Skeletal muscle satellite cell (primary cell): ENCODE results near the gene FAM53A.

Experiments
- H3K27me3 ChIP-seq: 2 replicates; pipeline ENCODE4 v1.7.0; 2013; ENCODE audit warnings: low read length; ENCODE audit not compliant: control insufficient read depth, insufficient read depth
- H3K36me3 ChIP-seq: 2 replicates; pipeline ENCODE4 v1.7.0; 2013; ENCODE audit warnings: mild to moderate bottlenecking, control low read depth, low read length; ENCODE audit not compliant: insufficient read depth
- H3K4me1 ChIP-seq: 2 replicates; pipeline ENCODE4 v1.7.0; 2013; ENCODE audit warnings: low read length; ENCODE audit not compliant: control insufficient read depth, insufficient read depth
- H3K4me2 ChIP-seq: 2 replicates; pipeline ENCODE4 v1.7.0; 2013; ENCODE audit warnings: mild to moderate bottlenecking, low read length
- H3K4me3 ChIP-seq: 2 replicates; pipeline ENCODE4 v1.7.0; 2013; ENCODE audit warnings: low read length
- H3K9ac ChIP-seq: 2 replicates; pipeline ENCODE4 v1.7.0; 2013; ENCODE audit warnings: mild to moderate bottlenecking, low read depth, low read length, moderate library complexity
- H3K9me3 ChIP-seq: replicated peaks from 2 replicates; pipeline ENCODE4 v1.7.0; 2013; ENCODE audit warnings: mild to moderate bottlenecking, control low read depth, low read length

Gene FAM53A

GRCh38 chr4:1622956-1623355 is 61.2 kb downstream of the FAM53A start:
- H3K4me2 ChIP-seq, result no peak overlapping the region
- H3K4me3 ChIP-seq, result no peak overlapping the region
- no peaks in the 10 kb centered on the region for H3K27me3 ChIP-seq
- H3K4me1 ChIP-seq, result no peaks in the 10 kb centered on the region
- no peaks in the 10 kb centered on the region for H3K36me3 ChIP-seq
- H3K9ac ChIP-seq, result no peak overlapping the region
- no peaks in the 10 kb centered on the region for H3K9me3 ChIP-seq

DNA sequence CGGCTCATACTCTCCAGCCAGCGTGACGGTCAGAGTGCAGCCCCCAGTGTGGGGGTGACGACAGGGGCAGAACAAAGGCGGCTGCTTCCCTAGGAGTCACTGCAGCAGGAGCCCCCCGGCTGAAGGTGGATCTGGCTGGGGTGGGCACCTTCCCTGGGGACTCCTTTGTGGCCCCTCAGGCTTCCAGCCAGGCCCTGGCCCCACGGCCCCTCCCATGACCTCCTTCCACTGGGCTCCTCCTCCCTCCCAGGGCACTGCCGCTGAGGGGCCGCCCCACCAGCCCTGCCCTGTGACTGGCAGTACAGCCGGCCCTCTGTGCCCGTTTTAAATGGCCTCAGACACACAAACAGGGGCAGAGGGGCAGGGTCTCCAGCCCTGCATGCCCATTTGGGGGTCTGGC is 61.9 kb downstream of the FAM53A start:
- Histone ChIP-seq H3K4me1 (no peaks in the 10 kb centered on the region), H3K36me3 (no peaks in the 10 kb centered on the region), H3K9ac (no peak overlapping the region), H3K4me3 (no peak overlapping the region), H3K27me3 (peaks cover 6% of the 10 kb centered on the region), H3K4me2 (no peak overlapping the region), H3K9me3 (no peaks in the 10 kb centered on the region)

DNA sequence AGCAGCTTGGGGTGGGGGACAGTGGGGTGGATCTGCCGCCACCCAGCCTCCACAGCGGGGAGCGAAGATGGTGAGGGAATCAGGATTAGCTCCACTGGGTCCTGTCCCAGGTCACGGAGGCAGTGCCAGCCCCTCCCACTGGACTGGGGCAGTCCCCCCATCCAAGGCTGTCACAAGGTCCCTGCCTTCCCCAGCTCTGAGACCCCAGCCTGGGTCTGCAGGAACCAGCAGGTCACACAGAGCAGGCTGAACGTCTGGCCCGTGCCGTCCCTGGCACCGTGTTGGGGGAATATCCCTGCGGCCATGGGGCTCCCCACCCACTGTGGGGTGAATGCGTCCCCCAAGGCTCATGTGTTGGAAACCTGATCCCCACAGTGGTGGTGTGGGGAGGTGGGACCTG is 62.6 kb downstream of the FAM53A start:
- Histone ChIP-seq H3K9me3 (no peaks in the 10 kb centered on the region), H3K4me3 (no peak overlapping the region), H3K27me3 (peaks cover 12% of the 10 kb centered on the region), H3K9ac (no peak overlapping the region), H3K36me3 (no peaks in the 10 kb centered on the region), H3K4me1 (no peaks in the 10 kb centered on the region), H3K4me2 (no peak overlapping the region)

DNA sequence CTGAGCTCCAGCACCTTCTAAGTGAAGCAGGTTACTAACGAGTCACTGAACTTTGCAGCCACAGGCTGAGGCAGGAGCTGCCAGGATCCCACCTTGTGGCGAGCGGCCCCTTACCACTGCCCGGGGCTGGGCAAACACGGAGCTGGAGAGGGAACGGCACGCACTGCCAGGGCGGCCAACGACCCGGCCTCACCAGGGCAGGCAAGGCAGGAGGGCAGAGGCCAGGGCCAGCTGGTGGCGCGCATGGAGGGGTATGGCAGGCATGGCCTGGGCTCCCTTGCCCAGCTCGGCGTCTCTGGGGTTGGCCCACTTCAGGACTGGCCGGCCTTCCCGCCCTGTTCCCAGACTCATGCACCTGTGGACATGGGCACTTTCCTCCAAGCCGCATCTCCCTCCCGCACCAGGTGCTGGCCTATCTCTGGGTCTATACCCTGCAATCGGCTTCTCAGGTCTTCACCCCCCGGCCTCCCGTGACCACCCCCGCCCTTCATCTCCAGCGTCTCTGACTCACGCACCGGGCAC is 64.9 kb downstream of the FAM53A start:
- H3K4me1 ChIP-seq, result no peaks in the 10 kb centered on the region
- H3K9ac ChIP-seq, result no peak overlapping the region
- H3K9me3 ChIP-seq, result no peaks in the 10 kb centered on the region
- no peak overlapping the region for H3K4me3 ChIP-seq
- no peaks in the 10 kb centered on the region for H3K36me3 ChIP-seq
- H3K27me3 ChIP-seq, result peaks cover 22% of the 10 kb centered on the region
- H3K4me2 ChIP-seq, result no peak overlapping the region

DNA sequence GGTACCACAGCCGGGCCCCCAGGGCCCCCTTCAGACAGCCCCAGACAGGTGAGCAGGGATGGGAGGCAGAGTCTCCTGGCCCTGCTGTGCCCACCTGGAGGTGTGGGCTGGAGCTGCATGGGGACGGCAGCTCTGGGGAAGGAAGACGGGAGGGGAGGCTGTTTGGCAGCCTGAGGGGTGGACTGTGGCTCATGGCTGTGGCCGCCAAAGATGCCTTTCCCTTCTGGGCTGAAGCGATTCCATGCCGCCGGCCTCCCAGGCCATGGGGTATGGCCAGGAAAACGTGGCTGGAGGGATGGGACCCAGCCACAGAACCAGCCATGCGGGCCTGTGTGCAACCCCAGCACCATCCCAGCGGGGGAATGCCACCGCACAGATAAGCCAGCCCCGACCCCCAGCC is 65.7 kb downstream of the FAM53A start:
- H3K9ac ChIP-seq, result no peak overlapping the region
- H3K9me3 ChIP-seq, result no peaks in the 10 kb centered on the region
- no peaks in the 10 kb centered on the region for H3K36me3 ChIP-seq
- H3K4me1 ChIP-seq, result no peaks in the 10 kb centered on the region
- H3K4me3 ChIP-seq, result no peak overlapping the region
- H3K4me2 ChIP-seq, result no peak overlapping the region
- H3K27me3 ChIP-seq, result peaks cover 22% of the 10 kb centered on the region

DNA sequence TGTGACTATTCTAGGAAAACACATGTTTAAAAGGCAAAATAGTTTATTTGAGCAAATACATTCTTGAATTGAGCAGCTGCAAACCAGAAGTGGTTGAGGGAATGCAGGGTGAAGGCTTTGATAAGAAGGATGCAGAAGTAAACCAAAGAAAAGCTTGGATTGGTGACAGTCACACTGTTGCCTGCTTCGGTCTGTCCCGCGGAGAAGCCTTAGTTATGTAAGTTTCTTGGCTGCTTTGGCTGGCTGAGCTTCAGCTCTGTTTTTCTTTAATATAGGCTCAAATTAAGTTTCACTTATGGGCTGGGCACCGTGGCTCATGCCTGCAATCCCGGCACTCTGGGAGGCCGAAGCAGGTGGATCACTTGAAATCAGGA is 67.6 kb downstream of the FAM53A start:
- Histone ChIP-seq H3K4me2 (no peak overlapping the region), H3K4me1 (no peaks in the 10 kb centered on the region), H3K4me3 (no peak overlapping the region), H3K27me3 (peaks cover 22% of the 10 kb centered on the region), H3K9me3 (no peaks in the 10 kb centered on the region), H3K9ac (no peak overlapping the region), H3K36me3 (no peaks in the 10 kb centered on the region)

DNA sequence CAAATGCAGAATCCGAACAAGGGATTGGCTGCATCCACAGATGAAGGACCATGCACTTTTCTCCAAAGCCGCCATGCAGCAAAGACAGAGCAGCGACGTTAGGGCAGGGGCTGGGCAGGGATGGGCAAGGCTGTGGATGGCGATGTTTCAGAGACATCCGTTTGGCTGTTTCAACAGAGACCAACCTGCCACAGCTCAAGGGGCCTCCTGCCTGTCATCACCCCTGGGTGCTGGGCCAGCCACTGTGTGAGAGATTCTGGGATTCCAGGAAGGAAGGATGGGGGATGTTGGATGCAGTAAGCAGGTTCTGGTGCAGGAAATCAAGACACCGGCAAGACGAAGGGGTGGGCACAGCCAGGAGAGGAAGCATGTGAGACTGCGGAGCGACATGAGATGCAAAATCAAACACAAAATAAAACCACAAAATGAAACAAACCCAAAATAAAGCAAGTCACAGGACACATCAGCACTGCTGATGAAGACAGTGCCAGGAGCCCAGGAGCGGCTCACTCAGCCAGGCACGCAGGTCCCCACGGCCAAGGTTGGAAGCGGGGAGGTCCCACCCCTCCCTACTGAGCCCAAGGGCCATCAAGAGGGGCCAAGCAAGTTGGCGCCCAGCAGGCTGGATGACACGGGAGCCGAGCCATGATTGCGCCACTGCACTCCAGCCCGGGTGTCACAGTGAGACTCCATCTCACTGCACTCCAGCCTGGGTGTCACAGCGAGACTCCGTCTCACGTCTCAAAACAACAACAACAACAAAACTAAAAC is 68.1 kb downstream of the FAM53A start:
- Histone ChIP-seq H3K4me1 (no peaks in the 10 kb centered on the region), H3K9ac (no peak overlapping the region), H3K4me3 (no peak overlapping the region), H3K27me3 (peaks cover 22% of the 10 kb centered on the region), H3K36me3 (no peaks in the 10 kb centered on the region), H3K9me3 (no peaks in the 10 kb centered on the region), H3K4me2 (no peak overlapping the region)

DNA sequence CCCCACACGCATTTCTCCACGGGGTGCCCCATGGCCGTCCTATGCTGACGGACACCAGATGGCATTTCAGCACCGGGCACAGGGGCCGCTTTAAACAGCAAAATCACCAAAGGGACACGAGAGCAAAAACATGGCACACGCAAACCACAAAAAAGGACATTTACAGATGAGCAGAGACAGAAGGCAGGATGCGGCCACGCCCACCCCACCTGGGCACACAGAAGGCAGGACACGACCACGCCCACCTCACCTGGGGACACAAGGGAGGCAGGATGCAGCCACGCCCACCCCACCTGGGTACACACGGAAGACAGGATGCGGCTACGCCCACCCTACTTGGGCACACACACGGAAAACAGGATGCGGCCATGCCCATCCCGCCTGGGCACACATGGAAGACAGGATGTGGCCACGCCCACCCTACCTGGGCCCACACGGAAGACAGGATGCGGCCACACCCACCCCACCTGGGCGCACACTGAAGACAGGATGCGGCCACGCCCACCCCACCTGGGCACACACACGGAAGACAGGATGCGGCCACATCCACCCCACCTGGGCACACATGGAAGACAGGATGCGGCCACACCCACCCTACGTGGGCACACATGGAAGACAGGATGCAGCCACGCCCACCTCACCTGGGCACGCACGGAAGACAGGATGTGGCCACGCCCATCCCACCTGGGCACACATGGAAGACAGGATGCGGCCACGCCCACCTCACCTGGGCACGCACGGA is 69.1 kb downstream of the FAM53A start:
- Histone ChIP-seq H3K4me2 (no peak overlapping the region), H3K36me3 (no peaks in the 10 kb centered on the region), H3K27me3 (peaks cover 22% of the 10 kb centered on the region), H3K9me3 (no peaks in the 10 kb centered on the region), H3K4me3 (no peak overlapping the region), H3K9ac (no peak overlapping the region), H3K4me1 (no peaks in the 10 kb centered on the region)

DNA sequence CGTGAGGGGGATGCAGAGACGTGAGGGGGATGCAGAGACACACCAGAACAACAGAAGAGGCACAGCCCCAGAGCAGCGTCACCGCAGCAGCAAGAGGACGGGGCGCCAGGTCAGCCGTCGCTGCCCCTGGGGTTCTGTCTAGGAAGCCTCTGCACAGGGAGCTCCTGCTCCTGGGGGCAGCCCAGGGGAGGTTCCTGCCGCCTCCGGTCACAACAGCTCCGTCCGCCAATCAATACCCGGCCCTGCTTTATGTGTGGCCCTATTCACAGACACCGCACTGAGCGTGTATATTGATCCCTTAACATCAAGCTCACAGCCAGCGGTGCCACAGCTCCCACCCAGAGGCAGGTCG is 69.6 kb downstream of the FAM53A start:
- Histone ChIP-seq H3K27me3 (peaks cover 22% of the 10 kb centered on the region), H3K4me2 (no peak overlapping the region), H3K4me3 (no peak overlapping the region), H3K9ac (no peak overlapping the region), H3K9me3 (no peaks in the 10 kb centered on the region), H3K4me1 (no peaks in the 10 kb centered on the region), H3K36me3 (no peaks in the 10 kb centered on the region)

GRCh38 chr4:1614049-1614448 is 70.1 kb downstream of the FAM53A start:
- H3K27me3 ChIP-seq, result peaks cover 22% of the 10 kb centered on the region
- H3K4me2 ChIP-seq, result no peak overlapping the region
- no peak overlapping the region for H3K4me3 ChIP-seq
- H3K9me3 ChIP-seq, result no peaks in the 10 kb centered on the region
- H3K9ac ChIP-seq, result no peak overlapping the region
- no peaks in the 10 kb centered on the region for H3K36me3 ChIP-seq
- H3K4me1 ChIP-seq, result no peaks in the 10 kb centered on the region

GRCh38 chr4:1613099-1613495 is 71.0 kb downstream of the FAM53A start:
- Histone ChIP-seq H3K27me3 (peaks cover 22% of the 10 kb centered on the region), H3K9me3 (no peaks in the 10 kb centered on the region), H3K9ac (no peak overlapping the region), H3K4me3 (no peak overlapping the region), H3K36me3 (no peaks in the 10 kb centered on the region), H3K4me1 (no peaks in the 10 kb centered on the region), H3K4me2 (no peak overlapping the region)
